B cell (primary cell): ENCODE results near the gene TRABD2A.

Source experiments
- EZH2 ChIP-seq: IDR thresholded peaks from 2 replicates; pipeline ENCODE4 v1.6.1; 2012; ENCODE audit warnings: borderline replicate concordance, low read depth, mild to moderate bottlenecking, moderate library complexity, low read length; ENCODE audit not compliant: insufficient read depth, poor library complexity, severe bottlenecking
- TF ChIP-seq, protein P1 (sequence below): fragments of 200-600 bp; IDR thresholded peaks from one replicate; pipeline ENCODE4 v1.8.0; 2022; ENCODE audit warnings: antibody characterized with exemption, mild to moderate bottlenecking

DNA sequence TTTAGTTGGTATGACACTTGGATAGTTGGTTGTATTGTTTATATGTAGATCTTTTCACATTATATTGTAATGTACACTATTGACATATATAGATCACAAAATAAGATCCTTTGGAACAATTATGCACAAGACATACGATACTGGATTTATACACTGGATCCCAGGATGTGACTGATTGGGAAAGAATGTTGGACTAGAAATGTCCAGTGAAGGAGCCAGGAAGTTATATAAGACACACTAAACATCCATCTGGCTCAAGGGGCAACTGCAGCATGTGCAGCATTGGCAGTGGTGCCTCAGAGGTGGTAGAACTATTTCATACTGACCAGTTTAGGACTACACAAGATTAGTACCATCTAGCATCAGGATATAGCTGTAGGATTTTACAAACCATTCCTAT is 104.9 kb downstream of the TRABD2A start:
- TF ChIP-seq, protein P1, sequence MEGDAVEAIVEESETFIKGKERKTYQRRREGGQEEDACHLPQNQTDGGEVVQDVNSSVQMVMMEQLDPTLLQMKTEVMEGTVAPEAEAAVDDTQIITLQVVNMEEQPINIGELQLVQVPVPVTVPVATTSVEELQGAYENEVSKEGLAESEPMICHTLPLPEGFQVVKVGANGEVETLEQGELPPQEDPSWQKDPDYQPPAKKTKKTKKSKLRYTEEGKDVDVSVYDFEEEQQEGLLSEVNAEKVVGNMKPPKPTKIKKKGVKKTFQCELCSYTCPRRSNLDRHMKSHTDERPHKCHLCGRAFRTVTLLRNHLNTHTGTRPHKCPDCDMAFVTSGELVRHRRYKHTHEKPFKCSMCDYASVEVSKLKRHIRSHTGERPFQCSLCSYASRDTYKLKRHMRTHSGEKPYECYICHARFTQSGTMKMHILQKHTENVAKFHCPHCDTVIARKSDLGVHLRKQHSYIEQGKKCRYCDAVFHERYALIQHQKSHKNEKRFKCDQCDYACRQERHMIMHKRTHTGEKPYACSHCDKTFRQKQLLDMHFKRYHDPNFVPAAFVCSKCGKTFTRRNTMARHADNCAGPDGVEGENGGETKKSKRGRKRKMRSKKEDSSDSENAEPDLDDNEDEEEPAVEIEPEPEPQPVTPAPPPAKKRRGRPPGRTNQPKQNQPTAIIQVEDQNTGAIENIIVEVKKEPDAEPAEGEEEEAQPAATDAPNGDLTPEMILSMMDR = no peak
- no peak for TF ChIP-seq EZH2
